ENCODE results near the gene SERPING1.
"Not testable (repeated sequence)": the region's sequence is repeated elsewhere in the genome, so short reads cannot be mapped to it uniquely, and the experiment has no call there.

SERPING1 gene

DNA sequence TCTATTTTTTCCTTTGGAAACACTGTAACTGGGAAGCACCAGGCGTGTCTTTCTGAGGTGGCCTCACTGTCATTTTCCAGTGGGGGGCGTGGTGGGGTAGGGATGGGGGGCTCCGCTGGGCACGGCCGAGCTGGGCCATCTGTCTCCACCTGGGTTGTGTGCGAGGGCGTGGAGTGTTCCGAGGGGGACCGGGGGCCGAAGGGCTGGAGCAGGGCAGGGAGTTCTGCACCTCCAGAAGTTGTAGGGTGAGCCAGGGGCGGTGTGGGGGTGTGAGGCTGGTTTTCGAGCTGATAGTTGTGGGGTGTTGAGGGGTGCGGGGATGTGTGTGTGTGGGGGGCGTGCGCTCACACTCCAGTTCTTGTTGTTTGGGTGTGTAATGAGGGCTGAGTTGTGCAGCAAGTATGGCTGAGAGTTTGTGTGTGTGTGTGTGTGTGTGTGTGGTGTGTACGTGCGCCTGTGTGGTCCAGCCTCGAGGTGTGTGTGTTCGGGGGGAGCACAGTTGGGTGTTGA, 41.4 kb downstream of the SERPING1 start:
- no peak for DNase-seq

DNA sequence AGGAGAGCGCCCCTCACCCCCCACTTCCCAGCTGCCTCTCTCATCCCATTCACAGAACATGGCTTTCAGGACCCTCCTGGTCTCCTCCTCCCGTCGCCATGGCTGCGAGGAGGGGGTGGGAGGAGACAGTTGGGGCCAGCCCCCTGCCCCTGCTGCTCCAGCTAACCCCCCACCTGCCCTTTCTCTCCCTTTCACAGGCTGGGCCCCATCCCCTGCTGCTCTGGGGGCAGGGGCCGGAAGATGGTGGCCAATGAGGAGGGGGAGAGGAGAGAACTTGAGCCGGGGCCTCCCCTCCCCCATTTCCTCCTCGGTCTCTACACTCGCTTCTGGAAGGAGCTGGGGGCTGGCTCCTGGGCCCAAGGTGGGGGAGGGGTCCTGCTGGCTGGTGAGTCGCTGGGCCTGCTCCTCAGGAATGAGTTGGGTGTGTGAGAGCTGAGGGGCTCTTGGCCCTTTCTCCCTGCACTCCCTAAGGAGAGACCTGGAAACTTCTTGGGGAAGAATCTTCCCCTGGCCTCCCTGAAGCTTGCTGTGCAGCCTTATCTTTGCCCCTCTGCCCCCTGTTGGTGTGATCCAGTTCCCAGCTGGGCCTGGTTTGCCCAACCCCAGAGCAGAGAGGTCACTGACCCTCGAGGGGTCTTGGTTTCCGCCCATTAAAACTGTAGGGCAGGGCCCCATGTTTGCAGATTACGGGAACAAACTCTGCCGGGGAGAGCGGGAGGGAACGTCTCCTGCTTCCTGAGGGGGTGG, 42.0 kb downstream of the SERPING1 start:
- no peak for DNase-seq

DNA sequence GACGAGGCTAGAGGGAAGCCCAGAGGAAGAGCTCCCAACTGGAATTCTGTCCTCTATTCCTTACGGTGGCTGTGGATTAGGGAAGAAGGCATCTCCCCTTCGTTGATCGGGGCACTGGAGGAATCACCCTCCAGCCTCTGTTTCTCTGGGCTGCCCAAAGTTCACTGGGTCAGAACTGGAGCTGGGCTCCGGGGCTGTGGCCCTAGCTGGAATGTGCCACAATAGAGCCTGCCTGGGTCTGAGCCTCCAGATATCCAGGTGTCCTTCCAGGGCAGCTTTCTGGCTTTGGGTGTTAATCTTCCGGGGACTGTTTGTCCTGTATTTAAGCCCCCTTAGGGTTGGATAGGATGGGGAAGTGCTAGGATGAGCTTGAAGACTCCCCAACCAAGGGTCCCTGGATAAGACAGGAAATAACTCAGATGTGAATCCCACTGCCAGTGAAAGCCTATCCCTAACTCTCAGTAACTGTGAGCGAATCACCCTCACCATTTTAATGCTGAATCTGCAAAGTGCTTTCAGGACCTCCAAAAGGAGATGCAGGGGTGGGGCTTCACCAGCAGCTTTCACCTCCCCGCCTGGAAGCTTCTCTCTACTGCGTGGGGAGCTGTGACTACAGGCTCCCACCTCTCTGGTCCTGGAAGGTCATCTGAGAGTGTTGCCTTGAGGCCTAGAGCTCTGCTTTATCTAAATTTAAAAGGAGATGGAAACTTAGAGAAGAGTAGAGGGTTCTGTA, 42.7 kb downstream of the SERPING1 start:
- DNase-seq = no peak

DNA sequence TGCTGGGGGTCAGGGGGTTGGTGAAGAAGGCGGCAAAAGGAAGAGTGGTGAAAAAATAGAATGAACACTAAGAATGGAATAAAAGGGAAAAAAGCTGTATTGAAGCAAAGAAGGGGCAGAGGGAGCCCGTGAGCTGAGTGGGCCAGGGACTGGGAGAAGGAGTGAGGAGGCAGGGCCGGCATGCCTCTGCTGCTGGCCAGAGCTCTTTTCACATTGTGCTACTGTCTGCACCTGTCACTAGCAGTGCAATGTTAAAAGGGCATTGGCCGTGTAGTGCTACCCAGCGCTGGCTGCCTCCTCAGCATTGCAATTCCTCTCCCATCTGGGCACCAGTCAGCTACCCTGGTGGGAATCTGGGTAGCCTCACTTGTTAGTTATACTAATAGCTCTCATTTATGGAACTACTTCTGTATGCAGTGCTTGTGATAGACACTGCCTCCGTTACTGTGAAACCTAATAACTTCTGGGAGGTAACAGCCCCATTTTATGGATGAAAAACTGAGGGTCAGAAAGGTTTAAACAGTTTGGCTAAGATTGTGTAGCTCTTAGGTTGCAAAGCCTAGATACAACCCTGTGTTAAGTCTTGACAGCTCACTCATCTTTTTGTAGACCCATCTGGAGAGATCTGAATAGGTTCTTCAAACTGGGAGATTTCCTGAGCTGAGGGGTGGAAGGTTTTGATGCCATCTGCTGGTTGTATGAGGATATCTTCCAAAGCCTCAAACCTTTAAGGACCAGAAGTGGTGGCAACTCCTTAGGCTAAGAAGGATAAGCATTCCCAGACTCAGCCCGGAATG, 43.7 kb downstream of the SERPING1 start:
- DNase-seq = peak; percentile 59

DNA sequence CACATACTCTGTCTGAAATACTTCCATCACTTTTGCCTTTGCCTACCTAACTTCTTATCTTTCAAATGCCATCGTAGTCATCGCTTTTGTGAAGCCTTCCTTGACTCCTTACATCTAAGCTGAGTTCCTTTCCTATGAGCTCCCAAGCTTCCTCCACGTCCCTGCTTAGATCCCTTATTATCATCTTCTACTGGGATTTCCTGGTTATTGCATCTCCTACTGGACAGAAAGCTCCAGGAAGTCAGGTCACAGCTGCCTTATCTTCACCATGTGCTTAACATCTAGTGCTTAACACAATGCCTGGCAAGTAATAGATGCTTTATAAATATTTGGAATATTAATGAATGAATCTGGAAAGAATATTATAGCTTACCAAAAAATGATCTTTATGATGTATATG, 46.3 kb downstream of the SERPING1 start:
- DNase-seq = no peak

DNA sequence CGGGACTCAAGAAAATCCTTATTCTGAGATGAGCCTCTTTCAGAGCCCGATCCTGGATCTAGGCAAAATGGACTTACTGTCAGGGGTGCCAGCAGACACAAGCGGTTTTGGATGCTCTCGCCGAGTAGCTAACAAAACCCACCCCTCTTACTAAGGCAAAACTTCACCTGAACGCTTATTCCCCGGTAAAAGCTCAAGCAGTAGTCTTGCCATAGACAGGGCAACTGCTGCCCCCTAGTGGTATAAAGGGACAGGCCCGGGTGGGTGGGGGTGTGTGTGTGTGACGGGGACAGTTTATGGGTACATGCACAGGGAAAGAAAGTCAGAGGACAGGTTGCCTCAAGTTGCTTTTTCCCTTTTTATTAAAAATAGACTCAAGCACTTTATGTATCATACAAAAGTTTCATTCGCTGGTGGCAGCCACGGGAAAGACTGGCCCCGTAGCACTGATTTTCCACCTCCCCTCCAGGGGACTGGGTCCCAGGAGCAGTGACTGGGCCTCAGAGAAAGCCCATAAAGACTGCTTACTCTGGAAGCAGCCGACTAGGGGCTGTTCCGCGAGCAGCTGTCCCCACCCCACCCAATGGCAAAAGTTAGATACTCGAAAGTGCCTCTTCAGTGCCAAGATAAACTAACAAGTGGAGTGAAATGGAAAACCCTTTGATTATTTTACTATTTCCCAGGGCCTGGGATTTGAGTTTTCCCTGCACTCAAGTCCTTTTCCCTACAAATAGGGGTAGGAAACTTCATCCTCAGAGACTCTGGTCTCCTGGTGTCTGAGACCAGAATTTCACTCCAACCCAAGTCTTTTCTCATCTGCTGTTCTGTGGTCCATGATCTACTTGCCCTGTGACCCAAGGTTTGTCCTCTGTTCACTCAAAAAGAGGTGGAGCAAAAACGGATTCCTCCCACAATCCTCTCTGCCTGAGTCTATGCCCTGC, 47.5 kb downstream of the SERPING1 start:
- DNase-seq = peak; percentile 90

DNA sequence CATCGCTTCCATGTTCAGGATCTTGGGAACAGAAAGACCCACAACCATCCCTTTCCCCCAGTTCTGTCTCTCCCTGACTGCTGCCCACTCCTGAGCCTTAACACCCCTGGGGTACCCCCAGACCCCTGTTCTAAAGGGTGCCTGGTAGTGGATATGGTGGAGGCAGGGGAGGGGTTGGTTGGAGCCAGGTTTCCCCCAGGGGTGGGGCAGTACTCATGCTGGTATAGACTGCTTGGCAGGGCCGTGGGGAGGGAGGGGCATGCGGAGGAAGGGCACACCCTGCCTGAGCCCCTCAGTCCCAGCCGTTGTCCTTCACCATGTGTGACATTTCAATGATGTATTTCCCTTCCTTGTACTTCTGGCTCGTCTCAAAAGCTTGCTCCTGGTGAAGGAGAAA, 48.2 kb downstream of the SERPING1 start:
- no peak for DNase-seq

DNA sequence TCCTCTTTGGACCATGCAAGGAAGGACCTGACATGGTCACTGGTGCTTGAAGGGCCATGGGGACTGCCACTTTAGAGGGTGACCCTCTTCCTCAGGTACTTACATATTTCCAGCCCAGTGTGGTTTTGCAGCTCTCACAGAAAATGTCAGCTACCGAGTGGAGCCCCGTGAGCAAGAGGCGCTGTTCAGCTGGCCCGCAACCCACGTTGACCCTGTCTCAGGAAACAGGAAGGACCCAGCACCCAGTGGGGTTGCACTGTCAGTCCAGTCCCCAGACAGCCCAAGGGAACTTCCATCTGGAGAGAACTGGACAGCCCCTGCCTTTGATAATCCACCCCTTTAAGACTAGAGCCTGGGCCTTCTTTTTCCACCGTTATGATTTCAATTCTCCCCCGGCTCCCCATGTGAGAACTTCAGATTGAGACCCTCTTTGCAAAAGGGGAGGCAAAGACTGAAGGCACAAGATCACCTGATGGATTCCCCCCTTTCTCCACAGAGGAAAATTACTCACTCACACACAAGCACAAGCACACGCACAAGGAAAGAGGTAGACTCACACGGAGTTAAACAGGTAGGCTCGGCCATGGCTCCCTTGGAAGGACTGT, 48.8 kb downstream of the SERPING1 start:
- no peak for DNase-seq

DNA sequence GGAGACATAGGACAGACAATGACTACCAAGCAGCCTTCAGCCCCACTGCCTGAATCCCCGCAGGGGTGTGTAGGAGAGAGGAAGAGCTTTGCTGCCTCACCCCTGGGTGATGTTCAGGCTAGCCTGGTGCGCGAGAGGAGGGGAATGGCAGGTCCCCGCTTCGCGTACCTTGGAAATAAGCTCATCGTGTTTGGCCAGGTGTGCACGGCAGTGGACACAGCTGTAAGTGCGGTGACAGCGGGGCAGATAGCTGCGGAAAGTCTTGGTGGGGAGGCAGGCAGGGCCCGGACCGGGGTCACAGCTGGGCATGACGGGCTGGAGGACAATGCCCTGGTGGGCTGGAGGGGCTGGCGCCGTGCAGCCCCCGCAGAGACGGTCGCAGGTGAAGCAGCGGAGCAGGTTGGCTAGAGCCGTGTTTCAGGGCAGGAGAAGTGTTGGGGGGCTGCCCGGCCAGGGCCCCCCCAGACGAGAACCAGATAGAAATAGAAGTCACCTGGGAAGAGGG, 49.4 kb downstream of the SERPING1 start:
- no peak for DNase-seq

DNA sequence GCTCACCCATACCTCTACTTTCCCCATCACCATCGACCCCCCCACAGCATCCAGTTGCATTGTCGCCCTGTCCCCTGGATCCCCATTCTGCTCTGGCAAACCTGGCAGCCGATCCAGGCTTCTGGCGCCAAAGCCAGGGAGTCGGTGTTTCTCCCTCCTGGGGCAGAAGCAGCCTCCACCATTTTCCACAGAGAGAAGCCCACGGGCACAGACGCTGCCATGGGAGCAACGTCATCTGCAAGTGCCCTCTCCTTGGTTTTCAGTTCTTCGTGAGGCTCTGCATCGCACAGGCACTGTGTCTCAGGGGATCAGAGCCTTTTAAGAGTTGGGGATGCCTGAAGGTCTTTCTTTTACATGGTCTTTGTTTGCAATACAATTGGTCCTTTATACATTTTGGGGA, 49.9 kb downstream of the SERPING1 start:
- no peak for DNase-seq

DNA sequence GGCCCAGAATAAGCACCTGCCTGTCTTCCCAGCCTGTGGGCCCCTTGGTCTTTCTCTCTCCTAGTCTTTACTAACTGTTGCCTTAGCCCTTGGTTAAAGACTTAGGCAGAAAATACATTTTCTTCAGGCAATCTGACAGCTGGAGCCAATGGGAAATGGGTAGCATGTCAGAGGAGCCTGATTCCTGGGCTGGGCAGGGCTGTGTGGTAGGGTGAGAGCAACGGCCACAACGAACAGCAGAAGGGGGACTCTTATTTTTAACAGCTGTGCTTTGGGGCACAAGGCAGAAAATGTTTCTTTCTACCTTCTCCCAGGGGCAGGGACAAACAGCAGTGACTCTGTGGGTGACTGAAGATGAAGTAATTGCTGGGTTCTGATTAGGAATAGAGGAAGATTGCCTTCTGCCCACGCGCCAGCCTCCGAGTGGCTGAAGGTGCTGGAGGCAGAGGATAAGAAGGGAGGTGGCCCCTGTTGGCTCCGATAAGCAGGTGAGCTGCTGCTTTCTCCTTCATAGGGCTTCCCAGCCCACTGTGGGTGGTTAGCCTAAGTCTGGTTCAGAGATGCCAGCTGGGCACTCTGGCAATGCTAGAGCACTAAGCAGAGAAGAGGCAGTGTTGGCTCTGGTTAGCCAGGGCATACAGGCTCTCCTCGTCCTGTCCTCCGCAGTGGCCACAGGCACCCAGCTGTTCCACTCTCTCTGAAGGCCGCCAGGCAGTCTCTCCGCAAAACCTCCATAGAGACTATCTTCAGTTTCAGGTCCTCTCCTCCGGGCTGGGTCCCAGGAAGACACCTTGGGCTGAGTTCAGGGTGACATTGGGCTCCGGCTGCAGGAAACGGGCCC, 50.7 kb downstream of the SERPING1 start:
- DNase-seq = no peak

DNA sequence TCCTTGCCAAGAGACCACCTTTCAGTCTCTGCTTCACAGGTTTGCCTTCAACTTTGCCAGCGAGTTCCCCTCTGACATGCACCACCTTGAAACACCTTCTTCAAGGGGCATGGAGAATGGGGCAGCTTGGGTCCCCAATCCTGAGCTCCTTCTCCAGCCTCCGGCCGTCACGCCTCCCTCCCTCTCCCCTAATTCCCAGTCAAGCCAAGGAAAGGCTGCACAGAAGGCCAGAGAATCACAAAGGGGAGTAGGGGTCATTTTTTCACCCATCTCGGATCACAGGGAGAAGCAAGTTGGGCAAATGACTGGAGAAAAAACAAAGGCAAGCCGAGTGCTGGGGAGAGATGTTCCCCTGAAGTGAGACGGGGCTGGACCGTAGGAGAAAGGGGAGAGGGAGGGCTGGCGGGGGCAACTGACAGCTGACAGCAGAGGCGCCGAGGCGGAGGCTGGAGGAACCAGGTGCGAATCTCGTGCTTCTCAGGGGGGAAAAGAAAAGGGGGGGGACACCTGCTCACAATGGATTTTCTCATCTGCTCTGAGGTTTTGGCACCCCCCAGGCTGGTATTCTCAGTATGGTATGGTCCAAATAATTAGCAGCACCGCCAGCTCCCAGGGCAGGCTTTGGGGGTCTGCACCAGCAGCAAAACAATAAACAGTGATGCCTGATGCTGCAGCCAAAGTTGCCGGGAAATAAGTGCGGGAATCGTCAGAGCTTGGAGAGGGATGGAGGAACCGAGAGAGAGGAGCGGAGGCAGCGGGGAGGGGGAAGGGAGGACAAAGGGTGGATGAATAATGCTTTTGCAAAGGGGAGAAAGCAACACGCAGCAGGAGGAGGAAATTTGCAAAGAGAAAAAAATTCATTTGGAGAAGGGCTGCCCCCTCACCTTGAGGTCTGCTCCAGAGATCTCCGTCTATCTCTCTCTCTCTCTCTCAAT, 51.6 kb downstream of the SERPING1 start:
- no peak for DNase-seq

DNA sequence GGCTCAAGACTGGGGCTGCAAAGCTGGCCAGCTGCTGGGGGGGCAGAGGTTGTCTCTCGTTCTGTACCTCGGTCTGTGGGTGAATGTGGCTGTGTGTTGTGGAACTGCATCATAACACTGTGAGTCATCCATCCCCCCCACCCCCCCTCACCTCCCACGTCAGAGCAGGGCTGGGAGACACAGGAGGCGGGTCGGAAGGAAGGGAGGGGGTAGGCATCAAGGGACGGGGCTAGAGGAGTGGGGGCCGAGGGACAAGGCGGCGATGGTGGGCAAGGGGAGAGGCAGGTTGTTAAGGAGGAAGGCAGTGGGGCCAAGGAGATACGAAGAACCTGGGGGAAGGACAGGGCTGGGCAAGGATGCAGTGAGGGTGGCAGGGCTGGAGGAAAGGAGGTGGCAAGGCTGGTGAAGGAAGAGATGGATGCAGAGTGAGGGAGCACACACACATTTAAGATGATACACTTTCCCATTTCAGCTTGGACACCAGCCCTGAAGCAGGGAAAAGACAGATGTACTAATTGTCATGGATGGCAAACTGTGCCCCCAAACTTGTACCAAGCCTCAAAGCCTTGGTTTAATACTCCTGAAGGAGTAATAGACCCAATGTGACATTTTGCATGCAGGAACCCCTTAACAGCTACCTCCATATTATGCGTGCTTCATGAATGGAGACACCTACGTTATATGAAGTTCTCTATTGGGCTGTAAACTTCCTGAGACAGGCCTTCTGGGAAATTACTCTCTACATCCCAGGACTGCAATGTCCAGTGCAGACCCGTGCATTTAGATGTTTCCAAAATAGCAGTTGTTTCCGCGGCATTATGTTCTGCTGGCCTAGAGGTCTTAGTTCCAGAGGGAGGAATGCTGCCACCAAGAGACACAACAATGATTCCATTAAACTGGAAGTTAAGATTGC, 52.6 kb downstream of the SERPING1 start, which contains the start of gene YPEL4:
TSS of gene YPEL4 (minus strand) at position 87 of the 913 bp plus-strand sequence. CDS start 2,805 bp downstream, outside the sequence.
- peak; percentile 58 for DNase-seq

DNA sequence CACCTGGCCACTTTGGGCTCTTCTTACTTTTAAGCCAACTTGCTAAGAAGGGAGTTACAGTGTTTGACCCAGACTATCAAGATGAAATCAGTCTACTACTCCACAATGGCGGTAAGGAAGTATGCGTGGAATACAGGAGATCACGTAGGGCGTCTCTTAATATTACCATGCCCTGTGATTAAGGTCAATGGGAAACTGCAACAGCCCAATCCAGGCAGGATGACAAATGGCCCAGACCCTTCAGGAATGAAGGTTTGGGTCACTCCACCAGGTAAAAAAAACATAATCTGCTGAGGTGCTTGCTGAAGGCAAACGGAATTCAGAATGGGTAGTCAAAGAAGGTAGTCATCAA, 53.2 kb downstream of the SERPING1 start:
- no peak for DNase-seq

DNA sequence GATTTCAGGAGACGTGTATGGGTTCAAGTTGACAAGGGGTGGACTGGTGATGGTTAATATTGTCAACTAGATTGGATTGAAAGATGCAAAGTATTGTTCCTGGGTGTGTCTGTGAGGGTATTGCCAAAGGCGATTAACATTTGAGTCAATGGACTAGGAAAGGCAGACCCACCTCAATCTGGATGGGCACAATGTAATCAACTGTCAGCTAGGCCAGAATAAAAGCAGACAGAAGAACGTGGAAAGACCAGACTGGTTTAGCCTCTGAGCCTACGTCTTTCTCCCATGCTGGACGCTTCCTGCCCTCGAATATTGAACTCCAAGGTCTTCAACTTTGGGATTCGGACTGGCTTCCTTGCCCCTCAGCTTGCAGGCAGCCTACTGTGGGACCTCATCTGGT, 53.9 kb downstream of the SERPING1 start:
- DNase-seq = no peak

DNA sequence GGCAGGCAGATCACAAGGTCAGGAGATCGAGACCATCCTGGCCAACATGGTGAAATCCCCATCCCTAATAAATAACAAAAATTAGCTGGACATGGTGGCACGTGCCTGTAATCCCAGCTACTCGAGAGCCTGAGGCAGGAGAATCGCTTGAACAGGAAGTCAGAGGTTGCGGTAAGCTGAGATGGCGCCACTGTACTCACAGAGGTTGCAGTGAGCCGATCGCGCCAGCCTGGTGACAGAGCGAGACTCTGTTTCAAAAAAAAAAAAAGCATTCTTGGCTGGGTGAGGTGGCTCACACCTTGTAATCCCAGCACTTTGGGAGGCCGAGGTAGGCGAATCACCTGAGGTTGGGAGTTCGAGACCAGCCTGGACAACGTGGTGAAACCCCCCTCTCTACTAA, 54.7 kb downstream of the SERPING1 start:
- not testable (repeated sequence) for DNase-seq

DNA sequence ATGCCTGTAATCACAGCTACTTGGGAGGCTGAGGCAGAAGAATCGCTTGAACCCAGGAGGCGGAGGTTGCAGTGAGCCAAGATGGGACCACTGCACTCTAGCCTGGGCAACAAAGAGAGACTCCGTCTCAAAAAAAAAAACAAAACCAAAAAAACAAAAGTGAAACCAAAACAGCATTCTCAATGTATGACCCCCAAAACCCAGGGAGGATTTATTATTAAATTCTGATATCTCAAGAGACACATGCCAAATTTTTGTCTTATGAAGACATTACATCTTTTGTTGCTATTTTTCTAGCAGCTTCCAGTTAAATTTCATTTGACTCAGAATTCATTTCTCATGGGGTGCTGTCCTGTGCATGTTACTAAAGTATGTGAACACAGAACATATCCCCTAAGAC, 55.2 kb downstream of the SERPING1 start:
- DNase-seq = no peak

DNA sequence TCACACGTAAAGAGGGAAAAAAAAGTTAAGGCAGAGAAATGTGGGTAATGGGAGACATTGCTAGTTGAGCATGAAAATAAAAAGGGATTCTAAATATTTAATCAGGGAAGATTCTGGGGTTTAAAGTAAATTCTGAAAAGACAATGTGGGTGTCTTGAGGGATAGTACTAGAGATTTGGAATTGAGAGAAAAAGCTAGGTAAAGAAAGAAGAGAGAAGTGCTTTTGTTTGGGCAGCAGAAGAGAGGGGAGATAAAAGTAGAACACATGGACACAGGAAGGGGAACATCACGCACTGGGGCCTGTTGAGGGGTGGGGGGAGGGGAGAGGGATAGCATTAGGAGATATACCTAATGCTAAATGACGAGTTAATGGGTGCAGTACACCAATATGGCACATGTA, 55.7 kb downstream of the SERPING1 start:
- no peak for DNase-seq

DNA sequence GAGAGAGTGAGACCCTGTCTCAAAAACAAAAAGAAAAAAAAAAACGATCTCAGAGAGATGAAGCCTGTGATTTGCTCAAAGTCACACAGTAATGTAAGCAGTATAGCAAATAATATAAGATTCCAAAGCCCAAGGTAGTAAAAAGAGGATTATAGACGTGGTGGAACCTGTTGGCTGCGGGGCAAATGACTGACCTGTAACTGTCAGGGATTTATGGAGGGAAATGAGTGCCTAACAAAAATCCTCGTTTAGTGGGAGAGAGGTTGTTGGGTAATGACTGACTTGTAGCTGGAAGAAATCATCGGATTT, 59.4 kb downstream of the SERPING1 start:
- DNase-seq = no peak

Data from activated CD4-positive, alpha-beta T cell treated with anti-CD3 and anti-CD28 coated beads, Interleukin-10, Interleukin-2, amounts not matched to agents 100 ng/mL and 50 ng/mL, durations not matched to agents 16 hours and 8 hours (primary cell).